NCI-H510A treated with DMSO at 0.1 percent for 48 hours (cell line): ENCODE measurements around the gene AVEN.
"Not testable (repeated sequence)": the region's sequence is repeated elsewhere in the genome, so short reads cannot be mapped to it uniquely, and the experiment has no call there.

Source experiments
- DNase-seq: peaks from one replicate; lab custom pipeline; 2025; lab: John Stamatoyannopoulos, UW

AVEN gene

DNA sequence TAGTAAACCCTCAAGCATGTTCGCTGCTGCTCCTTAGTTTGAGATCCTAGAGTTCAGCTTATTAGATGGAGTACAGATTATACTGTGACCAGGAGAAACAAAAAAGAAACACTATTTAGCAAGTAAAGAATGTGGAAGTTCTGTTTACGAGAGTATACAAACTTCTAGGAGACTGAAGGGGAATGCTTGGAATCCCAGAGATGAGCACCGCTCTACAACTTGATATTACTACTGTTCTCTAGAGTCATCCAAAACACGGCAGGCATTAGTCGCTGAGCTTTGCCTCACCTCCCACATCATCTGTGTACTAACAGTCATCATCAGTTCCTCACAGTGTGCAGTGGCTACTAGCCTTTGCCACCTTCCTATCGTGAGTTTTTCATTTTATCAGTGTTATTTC, 192.1 kb downstream of the AVEN start:
- no peak for DNase-seq

DNA sequence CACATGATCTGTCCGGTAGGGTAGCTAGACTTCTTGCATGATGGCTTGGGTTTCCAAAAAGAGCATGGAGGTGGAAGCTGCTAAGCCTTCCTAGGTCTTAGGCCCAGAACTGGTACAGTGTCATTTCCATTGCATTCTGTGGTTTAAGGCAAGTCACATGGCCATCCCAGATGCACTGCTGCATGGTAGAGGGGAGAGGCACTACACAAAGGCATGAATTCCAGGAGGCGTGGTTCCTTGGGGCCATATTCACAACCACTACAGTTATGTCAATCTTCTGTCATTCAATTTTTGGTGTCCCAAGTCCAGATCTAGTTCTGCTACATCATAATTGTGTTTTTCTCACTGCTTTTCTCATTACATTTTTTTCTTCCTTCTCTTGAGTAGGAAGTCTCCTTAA, 192.9 kb downstream of the AVEN start:
- DNase-seq, result no peak

DNA sequence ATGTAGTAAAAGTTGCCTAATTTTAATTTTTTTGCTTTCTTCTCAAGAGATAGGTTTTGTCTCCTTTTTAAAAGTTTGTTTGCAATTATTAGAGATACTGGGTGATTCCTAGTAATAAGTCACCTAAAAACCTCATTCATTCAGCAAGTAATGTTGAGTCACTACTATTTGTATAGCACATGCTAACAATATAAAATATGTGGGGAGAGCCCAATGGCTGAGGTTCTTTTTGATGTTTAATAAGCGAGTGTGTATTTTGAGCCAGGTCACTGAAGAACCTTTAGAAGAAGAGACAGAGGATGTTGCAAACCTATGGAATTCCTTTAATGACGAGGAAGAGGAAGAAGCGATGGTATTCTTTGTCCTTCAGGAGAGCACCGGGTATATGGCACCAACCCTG, 194.4 kb downstream of the AVEN start:
- no peak for DNase-seq

DNA sequence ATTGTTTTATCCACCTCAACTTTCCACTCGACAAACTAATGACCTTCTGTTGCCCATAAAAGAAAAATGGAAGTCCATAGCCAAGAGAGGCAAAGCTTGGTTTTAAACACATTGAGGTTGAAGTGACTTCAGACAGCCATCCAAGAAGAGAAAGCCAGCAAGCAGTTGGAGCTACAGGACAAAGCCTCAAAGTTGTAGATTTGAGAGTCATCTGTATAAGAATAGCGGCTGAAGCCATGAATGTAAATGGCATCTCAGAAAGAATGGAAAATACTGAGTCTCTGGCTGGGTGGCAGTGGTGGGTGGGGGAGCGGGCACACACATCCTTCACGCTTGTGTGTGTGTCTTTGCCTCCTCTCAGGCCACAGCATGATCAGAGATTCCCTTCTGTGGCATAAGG, 194.8 kb downstream of the AVEN start:
- no peak for DNase-seq

DNA sequence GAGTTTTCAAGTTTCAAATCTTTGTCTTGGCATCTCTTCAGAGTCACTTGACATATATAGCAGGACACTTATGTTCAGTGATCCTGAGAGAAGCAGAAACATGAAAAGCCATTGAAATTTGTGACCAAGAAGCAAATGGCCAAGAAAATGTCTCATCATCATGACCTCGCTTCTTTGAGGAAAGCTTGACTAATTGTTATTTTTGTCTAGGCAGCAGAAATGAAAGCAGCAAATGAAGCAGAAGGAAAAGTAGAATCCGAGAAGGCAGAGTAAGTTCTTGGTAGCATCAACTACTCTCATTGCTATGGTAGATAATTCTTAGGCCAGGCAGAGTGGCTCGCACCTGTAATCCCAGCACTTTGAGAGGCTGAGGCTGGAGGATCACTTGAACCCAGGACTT, 198.4 kb downstream of the AVEN start:
- DNase-seq, result no peak

DNA sequence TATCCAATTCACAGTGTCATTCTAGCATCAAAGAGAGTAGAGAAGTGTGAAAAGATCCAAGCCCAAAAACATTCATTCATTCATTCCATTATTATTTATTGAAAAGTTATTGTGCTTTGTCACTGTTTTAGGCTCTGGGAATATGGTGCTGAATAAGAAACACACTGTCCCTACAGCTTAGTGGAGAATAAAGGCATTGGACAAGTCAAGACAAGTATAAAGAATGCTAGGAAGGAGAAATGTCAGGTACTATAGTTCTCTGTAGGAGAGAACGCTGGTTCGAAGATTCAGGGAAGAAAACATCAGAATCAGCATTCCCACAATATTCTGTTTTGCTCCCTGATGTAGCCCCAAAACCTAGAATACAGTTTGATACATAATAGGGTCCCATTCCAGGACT, 199.5 kb downstream of the AVEN start:
- no peak for DNase-seq

DNA sequence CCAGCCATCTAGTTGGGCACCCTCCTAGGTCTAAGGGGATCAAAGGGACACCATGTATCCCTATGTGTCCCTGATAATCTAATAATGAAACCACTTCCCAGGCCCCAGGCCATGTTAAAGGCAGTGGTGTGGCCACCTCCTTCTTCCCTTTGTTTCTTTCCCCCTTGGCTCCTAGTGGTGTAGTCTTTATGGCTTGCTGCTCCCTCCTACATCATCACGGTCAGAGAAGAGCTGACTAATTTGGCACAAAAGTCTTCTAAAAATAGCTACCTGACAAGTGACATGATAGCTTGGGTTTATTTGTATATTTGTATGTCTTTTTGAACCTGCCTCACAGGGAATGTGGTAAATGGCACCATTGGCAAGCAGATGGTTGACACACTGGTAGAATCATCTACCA, 201.7 kb downstream of the AVEN start:
- no peak for DNase-seq

DNA sequence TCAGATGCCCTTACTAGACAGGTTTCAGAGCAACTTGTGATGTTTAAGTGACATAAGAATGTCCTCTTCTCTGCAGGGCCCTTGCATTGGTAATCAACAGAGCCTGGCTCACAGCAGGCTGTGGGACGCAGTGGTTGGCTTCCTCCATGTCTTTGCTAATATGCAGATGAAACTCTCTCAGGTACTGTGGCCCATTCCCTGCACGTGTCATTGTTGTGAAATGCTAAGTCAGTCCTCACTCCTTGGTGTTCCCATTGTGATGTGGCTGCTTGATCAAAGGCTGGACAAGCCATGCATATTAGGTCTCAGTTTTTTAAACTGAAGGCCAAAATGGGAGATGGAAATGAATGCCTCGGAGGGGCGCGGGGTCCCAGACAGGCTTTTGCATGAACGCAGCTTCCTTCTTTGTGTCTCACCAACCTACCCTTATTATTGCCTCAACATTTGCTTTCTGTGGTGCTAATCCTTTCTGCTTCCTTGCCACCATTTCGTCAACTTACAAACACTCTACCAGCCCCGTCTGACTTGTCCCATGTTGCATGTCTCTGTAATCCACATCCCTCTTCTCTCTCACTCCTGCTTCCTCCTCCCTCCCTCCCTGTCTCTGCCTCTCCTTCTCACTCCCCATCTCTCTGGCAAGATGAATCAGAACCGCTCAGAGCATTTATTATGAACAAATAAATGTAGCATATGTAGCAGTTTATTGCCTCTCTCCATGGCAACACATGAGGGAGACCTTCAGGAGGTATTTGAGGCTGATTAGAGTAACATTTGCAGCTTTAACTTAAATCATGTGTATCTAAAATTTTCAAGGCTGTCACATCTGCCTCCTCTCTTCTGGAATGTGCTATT, 203.9 kb downstream of the AVEN start:
- DNase-seq, result no peak

DNA sequence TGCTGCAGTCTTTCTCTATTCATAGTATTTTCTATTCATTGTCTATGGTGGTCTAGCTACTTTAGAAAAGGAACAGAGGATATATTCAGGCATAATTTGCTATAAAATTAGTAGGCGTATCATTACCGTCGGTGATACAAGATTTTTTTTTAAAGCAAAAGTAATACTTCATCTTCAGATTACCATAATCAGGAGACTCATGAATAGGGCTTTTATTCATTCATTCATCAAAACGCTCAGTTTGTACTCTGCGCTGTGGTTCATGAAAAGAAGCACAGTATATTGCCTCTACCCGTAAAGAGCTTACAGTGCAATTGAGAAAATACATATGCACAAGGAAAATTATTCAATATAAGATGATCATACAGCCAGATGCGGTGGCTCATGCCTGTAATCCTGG, 207.4 kb downstream of the AVEN start:
- no peak for DNase-seq

DNA sequence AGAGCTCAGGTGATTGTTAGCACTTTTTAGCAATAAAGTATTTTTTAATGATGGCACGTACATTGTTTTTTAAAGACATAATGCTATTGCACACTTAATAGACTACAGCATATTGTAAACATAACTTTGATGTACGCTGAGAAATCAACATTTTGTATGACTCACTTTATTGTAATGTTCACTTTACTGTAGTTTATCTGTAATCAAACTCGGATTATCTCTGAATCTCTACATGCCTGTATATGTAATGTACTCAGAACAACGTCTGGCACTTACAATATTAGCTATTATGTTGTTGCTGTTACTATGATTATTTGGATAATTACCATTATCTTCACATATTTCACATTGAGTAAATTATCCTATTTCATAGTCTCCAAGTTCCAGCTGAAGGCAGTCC, 208.7 kb downstream of the AVEN start:
- no peak for DNase-seq

DNA sequence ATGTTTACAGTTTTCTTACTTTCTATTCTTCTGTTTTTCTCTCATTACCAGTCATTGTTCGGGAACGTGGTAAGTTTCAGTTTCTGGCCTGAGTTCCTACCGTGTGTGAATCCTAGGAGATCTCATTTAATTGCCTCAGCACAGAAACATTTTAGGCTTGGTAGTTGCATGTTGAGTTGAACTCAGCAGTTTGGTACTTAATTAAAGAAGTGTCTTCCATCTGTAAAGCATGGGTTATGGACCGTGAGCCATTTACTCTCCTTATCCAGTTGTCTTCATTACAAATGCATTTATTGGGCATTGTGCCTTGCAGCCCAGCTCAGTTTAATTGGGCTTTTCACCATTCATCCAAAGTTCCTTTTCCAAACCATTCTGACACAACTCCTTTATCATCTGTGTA, 212.8 kb downstream of the AVEN start:
- no peak for DNase-seq

DNA sequence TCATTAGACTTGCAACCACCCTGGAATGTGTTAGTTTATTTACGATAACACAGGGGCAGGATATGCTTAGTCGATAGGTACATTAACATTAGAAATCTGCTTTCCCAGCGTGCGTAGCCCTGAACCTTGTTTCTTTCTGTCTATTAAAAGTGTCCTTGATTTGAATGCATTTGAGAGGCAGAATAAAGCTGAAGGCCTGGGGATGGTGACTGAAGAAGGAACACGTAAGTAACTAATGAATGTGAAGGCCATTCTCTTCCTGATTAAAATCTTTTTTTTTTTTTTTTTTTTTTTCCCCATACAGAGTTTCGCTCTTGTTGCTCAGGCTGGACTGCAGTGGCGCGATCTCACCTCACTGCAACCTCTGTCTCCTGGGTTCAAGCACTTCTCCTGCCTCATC, 213.6 kb downstream of the AVEN start:
- DNase-seq, result no peak

DNA sequence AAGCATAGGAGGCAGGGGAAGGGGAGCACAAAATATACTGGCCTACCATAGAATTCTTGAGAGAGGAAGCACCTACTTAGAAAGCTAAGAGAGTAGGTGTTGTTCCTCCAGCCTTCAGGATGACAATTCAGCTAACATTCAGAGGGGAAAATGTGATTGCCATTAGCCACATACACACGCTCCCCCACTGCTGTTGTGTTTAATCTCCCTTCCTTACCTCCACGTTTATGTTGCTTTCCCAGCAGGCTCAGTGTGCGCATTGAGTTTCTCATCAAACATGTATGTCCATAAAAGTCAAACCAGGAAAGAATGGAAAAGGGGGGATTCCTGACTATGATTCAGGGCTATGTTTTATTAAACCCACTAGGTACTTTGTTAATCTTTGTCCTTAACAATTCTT, 215.9 kb downstream of the AVEN start:
- DNase-seq, result no peak

DNA sequence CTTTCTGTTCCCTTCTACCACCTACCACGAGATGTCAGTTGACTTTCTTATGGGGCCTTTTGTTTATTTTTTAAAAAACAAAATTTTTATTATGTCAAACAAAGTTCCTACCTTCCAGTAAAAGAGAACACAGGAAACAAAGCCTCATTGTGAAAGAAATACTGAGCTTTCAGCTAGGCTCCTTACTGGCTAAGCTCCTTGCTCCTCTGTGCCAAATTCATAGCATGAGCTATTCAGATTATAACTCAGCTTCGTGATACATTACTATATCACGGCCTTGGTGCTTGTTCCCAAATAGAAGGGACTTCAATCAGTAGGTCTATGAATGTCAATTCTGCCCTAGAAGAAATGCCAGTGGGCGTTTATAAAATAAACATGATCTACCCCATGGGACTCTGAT, 216.5 kb downstream of the AVEN start:
- no peak for DNase-seq

DNA sequence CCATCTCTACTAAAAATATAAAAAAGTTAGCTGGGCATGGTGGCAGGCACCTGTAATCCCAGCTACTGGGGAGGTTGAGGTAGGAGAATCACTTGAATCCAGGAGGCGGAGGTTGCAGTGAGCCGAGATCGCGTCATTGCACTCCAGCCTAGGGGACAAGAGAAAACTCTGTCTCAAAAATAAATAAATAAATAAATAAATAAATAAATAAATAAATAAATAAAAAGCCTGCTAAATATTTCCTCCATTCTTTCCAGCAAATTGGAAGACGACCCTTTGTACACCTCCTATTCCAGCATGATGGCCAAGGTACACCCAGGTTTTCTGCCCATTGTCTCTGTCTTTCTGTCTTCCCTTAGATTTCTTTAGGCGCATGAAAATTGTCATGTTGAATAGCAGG, 219.5 kb downstream of the AVEN start:
- DNase-seq, result not testable (repeated sequence)
